ENCODE results near the gene SUGCT. TPM values are rescaled to one million over a fixed set of nuclear protein-coding genes. Genes with fewer than 3 reads are reported as not detected.

Gene SUGCT
- total RNA-seq, 1 experiment from 2014 or later, result 9.9 TPM

GRCh38 chr7:40824461-40824860 lies 689.7 kb downstream of the SUGCT start:
- Mint-ChIP-seq H3K27ac (ENCODE audit: unreplicated experiment) (no peak overlapping the region), H3K27me3 (ENCODE audit: insufficient read depth, unreplicated experiment) (no peaks in the 10 kb centered on the region), H3K9me3 (ENCODE audit: unreplicated experiment) (peaks cover 15% of the 10 kb centered on the region), H3K36me3 (ENCODE audit: insufficient read depth, unreplicated experiment) (no peaks in the 10 kb centered on the region), H3K4me1 (ENCODE audit: low read depth, unreplicated experiment) (peaks cover 20% of the 10 kb centered on the region), H3K4me3 (ENCODE audit: unreplicated experiment) (no peak overlapping the region)
- no peak for DNase-seq
- BruUV-seq (replicated peaks), result no TSS peak
- H3K27me3 ChIP-seq (replicated peaks; ENCODE audit: control insufficient read depth, insufficient read depth, low read length), result no peaks in the 10 kb centered on the region
- intact Hi-C loops (cut with micrococcal nuclease; ENCODE audit: unreplicated experiment), result no loop called here
- no peak for TF ChIP-seq CTCF (IDR thresholded peaks at IDR 0.05; ENCODE audit: insufficient read depth in 1 of 2, low read depth in 1 of 2, low read length in 1 of 2, severe bottlenecking in 1 of 2, unreplicated experiment in 1 of 2)
- CTCF ChIA-PET, result no interaction called here
- H3K4me1 ChIP-seq, result peaks cover 9% of the 10 kb centered on the region; the same call in 1 of the 2 replicates
- H3K9me3 ChIP-seq, result no peaks in the 10 kb centered on the region
- POLR2A ChIA-PET, result no interaction called here
- H3K4me3 ChIP-seq (ENCODE audit: low read depth, low read length), result no peak overlapping the region
- H3K36me3 ChIP-seq (ENCODE audit: control insufficient read depth, insufficient read depth, low read length), result no peaks in the 10 kb centered on the region

GRCh38 chr7:40826411-40827221 lies 691.8 kb downstream of the SUGCT start:
- Histone ChIP-seq H3K36me3 (ENCODE audit: control insufficient read depth, insufficient read depth, low read length) (no peaks in the 10 kb centered on the region), H3K27me3 (replicated peaks; ENCODE audit: control insufficient read depth, insufficient read depth, low read length) (no peaks in the 10 kb centered on the region), H3K9me3 (no peaks in the 10 kb centered on the region), H3K4me3 (ENCODE audit: low read depth, low read length) (no peak overlapping the region), H3K4me1 (peaks cover 9% of the 10 kb centered on the region; the same call in 1 of the 2 replicates)
- ChIA-PET POLR2A (no interaction called here), CTCF (no interaction called here)
- Mint-ChIP-seq H3K36me3 (ENCODE audit: insufficient read depth, unreplicated experiment) (no peaks in the 10 kb centered on the region), H3K4me1 (ENCODE audit: low read depth, unreplicated experiment) (peaks cover 20% of the 10 kb centered on the region), H3K9me3 (ENCODE audit: unreplicated experiment) (peaks cover 10% of the 10 kb centered on the region), H3K4me3 (ENCODE audit: unreplicated experiment) (no peak overlapping the region), H3K27ac (ENCODE audit: unreplicated experiment) (peak overlapping the region; percentile 80), H3K27me3 (ENCODE audit: insufficient read depth, unreplicated experiment) (no peaks in the 10 kb centered on the region)
- intact Hi-C loops (cut with micrococcal nuclease; ENCODE audit: unreplicated experiment), result no loop called here
- DNase-seq, result no peak
- BruUV-seq (replicated peaks), result no TSS peak
- TF ChIP-seq CTCF (IDR thresholded peaks at IDR 0.05; ENCODE audit: insufficient read depth in 1 of 2, low read depth in 1 of 2, low read length in 1 of 2, severe bottlenecking in 1 of 2, unreplicated experiment in 1 of 2), result no peak

- H3K4me3 ChIP-seq (ENCODE audit: low read depth, low read length), result no peak overlapping the region
- DNase-seq, result no peak
- no peaks in the 10 kb centered on the region for H3K27me3 Mint-ChIP-seq (ENCODE audit: insufficient read depth, unreplicated experiment)
- peak overlapping the region; percentile 80 for H3K27ac Mint-ChIP-seq (ENCODE audit: unreplicated experiment)
- H3K4me3 Mint-ChIP-seq (ENCODE audit: unreplicated experiment), result no peak overlapping the region
- H3K36me3 Mint-ChIP-seq (ENCODE audit: insufficient read depth, unreplicated experiment), result no peaks in the 10 kb centered on the region
- no TSS peak for BruUV-seq (replicated peaks)
- no peaks in the 10 kb centered on the region for H3K27me3 ChIP-seq (replicated peaks; ENCODE audit: control insufficient read depth, insufficient read depth, low read length)
- no peaks in the 10 kb centered on the region for H3K9me3 ChIP-seq
- H3K4me1 Mint-ChIP-seq (ENCODE audit: low read depth, unreplicated experiment), result peaks cover 19% of the 10 kb centered on the region
- intact Hi-C loops (cut with micrococcal nuclease; ENCODE audit: unreplicated experiment), result no loop called here
- peaks cover 2% of the 10 kb centered on the region for H3K9me3 Mint-ChIP-seq (ENCODE audit: unreplicated experiment)
- POLR2A ChIA-PET, result no interaction called here
- peaks cover 9% of the 10 kb centered on the region; the same call in 1 of the 2 replicates for H3K4me1 ChIP-seq
- CTCF ChIA-PET, result no interaction called here
- H3K36me3 ChIP-seq (ENCODE audit: control insufficient read depth, insufficient read depth, low read length), result no peaks in the 10 kb centered on the region
- TF ChIP-seq CTCF (IDR thresholded peaks at IDR 0.05; ENCODE audit: insufficient read depth in 1 of 2, low read depth in 1 of 2, low read length in 1 of 2, severe bottlenecking in 1 of 2, unreplicated experiment in 1 of 2), result no peak
Measured at GRCh38 chr7:40827222-40828085, 692.6 kb downstream of the SUGCT start.
